Erythroblast (primary cell): ENCODE data around the gene LGMN.
A peak's percentile ranks its signal among the peaks of the same experiment; 100 is the strongest.
"Not testable (repeated sequence)": the region's sequence is repeated elsewhere in the genome, so short reads cannot be mapped to it uniquely, and the experiment has no call there.

ENCODE experiments used
- DNase-seq, 2 experiments: peaks; one replicate each; lab custom pipeline; 2025; lab: John Stamatoyannopoulos, UW
- GATA1 ChIP-seq: IDR thresholded peaks from 2 replicates; pipeline ENCODE4 v1.6.1; 2011; ENCODE audit warnings: low read depth, mild to moderate bottlenecking, control low read depth, low read length, moderate library complexity
- POLR2A ChIP-seq: IDR thresholded peaks from 2 replicates; pipeline ENCODE4 v1.6.1; 2011; ENCODE audit warnings: mild to moderate bottlenecking, low read length

LGMN gene

GRCh38 chr14:92686900-92687427, 61.5 kb downstream of the LGMN start:
- TF ChIP-seq GATA1, result no peak
- TF ChIP-seq POLR2A, result no peak
- peak; percentile 59 to 73 for DNase-seq

GRCh38 chr14:92686411-92686899, 62.0 kb downstream of the LGMN start:
- TF ChIP-seq POLR2A (no peak), GATA1 (no peak)
- no peak for DNase-seq

- TF ChIP-seq GATA1 (no peak), POLR2A (no peak)
- DNase-seq, result no peak
Observed at GRCh38 chr14:92685784-92686355, 62.6 kb downstream of the LGMN start.

DNA sequence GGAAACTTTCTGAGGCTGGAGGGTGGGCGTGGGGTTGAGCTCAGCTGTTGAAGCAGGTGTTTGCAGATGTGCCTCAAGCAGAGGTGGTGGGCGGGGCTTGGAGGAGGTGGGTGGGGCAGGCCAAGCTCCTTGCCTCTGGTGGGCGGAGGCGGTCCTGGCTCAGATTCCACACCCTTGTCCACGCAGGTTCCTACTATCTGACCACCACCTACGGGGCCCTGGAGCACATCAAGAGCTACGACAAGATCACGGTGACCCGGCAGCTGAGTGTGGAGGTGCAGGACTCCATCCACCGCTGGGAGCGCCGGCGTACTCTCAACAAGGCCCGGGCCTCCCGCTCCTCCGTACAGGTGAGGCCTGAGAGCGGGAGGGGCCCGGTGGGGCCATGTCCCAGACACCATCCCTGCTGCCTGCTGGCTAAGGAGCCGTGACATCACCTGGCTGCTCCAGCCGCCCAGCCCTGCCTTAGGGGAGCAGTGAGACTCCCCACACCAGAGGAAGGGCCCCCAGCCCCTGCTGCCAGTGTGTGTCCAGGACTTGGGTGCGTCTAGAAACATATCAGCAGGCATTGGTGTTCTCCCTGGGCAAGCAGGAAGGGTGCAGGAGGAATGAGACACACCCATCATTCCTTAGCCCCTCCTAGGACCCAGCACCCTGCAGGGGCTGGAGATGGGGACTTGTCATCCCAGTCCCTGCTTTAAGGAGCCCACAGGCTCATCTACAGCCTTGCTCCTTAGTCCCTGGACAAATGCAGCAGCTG, 63.4 kb downstream of the LGMN start:
- no peak for TF ChIP-seq POLR2A
- no peak for TF ChIP-seq GATA1
- DNase-seq, result no peak

DNA sequence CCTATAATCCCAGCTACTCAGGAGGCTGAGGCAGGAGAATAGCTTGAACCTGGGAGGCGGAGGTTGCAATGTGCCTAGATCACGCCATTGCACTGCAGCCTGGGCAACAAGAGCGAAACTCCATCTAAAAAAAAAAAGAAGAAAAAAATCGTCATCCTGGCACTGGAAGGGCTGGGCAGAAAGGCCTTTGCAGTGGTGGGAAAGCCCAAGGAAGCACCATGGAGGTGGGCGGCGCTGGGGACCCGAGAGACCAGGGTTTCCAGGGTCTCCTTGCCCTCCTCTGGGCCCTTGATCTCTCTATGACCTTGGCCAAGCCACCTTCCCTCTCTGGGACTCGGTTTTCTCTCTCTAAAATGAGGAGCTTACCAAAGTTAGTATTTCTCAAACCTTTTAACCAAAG, 65.4 kb downstream of the LGMN start:
- no peak for TF ChIP-seq POLR2A
- no peak for TF ChIP-seq GATA1
- DNase-seq, result no peak

DNA sequence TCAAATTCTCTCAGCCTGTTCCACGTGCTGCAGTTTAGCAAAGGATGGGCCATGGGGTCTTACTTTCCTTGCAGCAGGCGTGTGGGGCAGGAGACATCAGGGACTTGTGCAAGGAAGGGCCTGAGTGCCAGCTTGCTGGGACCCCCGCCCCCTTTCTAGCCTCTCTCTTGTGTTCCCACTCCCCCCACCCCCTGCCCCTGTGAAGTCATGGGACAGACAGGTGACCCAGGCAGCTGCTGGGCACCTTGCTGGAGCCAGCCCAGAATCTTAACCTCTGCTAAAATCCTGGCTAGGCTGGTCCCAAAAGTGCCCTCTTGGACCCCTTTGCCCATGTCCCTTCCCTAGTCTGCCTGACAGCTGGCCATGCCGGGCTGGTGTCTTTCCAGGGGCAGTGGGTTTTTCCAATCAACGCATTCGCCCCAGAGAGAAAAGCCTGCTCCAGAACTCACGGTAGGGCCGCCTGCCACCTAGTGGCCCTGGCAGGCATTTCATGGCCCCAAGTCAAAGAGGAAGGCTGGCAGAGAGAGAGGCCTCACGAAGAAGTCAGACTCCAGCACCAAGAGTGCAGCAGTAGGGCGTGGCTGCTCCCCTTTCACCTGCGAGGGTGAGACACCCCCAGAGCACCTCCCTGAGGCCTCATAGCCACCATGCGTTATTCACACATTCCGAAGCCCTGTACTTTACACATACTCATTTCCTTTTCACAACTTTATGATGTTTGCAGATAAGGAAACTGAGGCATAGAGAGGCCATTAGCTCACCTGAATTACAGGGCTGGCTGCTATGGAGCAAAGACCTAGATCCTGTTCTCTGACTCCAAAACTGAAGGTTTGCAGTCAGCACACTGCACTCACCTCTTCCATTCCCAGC, 67.4 kb downstream of the LGMN start:
- peak; percentile 64 to 73 for DNase-seq
- TF ChIP-seq POLR2A, result no peak
- TF ChIP-seq GATA1, result no peak

DNA sequence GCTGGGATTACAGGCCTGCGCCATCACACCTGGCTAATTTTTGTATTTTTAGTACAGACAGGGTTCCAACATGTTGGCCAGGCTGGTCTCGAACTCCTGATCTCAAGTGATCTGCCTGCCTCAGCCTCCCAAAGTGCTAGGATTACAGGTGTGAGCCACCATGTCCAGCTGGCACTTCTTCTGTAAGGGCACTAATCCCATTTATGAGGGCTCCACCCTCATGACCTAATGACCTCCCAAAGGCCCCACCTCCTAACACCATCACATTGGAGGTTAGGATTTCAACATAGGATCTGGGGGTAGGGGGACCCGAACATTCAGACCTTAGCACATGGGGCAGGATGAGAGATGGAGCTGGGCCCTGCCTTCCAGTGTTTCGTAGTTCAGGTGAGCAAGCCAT, 68.1 kb downstream of the LGMN start:
- DNase-seq, result not testable (repeated sequence)

DNA sequence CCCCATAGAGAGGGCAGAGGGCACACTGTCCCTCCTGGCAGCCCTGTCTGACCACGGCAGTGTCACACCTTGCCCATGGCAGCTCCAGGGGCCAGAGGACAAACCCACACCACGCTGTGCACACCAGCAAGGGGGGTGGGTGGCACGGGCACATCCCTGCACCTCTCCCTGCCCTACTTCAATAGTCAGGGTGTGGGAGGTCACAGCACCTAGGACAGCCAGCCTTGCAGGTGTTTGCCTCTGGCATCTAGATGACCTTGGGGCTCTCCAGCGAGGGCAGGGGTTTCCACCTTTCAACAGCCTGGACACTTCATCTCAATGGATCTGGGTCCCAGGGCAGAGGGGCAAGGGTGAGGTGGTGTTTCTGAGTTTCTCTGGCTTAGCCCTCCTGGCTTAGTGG, 69.2 kb downstream of the LGMN start:
- DNase-seq, result no peak
- no peak for TF ChIP-seq POLR2A
- no peak for TF ChIP-seq GATA1

GRCh38 chr14:92678766-92679165, 69.7 kb downstream of the LGMN start:
- DNase-seq, result no peak
- TF ChIP-seq GATA1, result no peak
- TF ChIP-seq POLR2A, result no peak

DNA sequence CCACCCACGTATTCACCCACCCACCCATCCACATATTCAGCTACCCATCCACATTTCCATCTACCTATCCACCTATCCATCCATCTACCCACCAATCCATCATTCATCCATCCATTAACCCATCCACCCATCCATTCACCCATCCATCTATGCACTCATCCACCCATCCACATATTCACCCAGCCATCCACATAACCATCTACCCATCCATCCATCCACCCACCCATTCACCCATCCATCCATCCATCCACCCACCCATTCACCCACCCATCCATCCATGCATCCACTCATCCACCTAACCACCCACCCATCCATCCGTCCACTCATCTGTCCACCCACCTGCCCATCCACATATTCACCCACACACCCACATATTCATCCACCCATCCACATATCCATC, 70.5 kb downstream of the LGMN start:
- TF ChIP-seq POLR2A (no peak), GATA1 (no peak)
- no peak for DNase-seq

- no peak for TF ChIP-seq GATA1
- no peak for TF ChIP-seq POLR2A
- DNase-seq, result no peak
Observed at GRCh38 chr14:92677087-92677668, 71.2 kb downstream of the LGMN start.

DNA sequence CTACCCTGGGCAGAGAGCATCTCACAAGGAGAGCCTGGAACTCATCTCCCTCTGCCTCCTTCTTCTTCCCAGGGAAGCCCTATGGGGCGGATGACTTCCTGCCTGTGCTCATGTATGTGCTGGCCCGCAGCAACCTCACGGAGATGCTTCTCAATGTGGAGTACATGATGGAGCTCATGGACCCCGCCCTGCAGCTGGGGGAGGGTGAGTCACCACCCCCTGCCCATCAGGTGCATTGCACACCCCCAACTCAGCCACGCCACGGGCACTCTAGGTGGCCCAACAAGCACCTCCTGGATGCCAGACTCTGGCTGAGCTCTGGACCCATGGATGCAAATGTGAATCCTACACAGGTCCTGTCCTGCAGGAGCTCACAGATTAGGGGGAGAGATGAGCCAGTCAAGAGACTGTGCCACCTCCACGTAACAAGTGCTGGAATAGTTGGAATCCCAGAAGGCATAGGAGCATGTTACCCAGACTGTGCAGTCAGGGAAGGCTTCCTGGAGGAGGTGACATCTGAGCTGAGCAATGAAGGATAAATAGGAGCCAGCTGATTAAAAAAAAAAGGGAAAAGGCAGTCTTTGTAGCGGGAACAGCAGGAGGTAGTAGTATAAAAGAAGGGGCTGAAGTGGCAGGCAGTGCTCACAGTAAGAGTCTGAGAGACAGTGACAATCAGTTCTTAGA, 71.9 kb downstream of the LGMN start:
- DNase-seq, result no peak
- TF ChIP-seq POLR2A (no peak), GATA1 (no peak)

- TF ChIP-seq POLR2A, result no peak
- TF ChIP-seq GATA1, result no peak
- no peak for DNase-seq
Observed at GRCh38 chr14:92675976-92676375, 72.5 kb downstream of the LGMN start.

- DNase-seq, result no peak
- no peak for TF ChIP-seq POLR2A
- TF ChIP-seq GATA1, result no peak
Observed at GRCh38 chr14:92675421-92675820, 73.0 kb downstream of the LGMN start.
